Uterus (tissue), 2 donors: ENCODE measurements around the gene RFPL4A.

Experiments used
- POLR2A ChIP-seq, 2 donors: fragments of 450-650 bp; IDR thresholded peaks; one replicate each; pipeline ENCODE4 v1.6.1; 2016; ENCODE audit warnings: antibody characterized with exemption in 2 of 2, mild to moderate bottlenecking in 1 of 2, moderate library complexity in 1 of 2
- TF ChIP-seq, protein P1 (sequence below), 4 experiments: fragments of 200-600 bp in 2 of 4; fragments of 450-650 bp in 2 of 4; sonication (generic) in 2 of 4; IDR thresholded peaks; one replicate each; pipeline ENCODE4 v1.5.1; 2016 to 2019; ENCODE audit warnings: antibody characterized with exemption in 4 of 4, mild to moderate bottlenecking in 2 of 4, moderate library complexity in 1 of 4

DNA sequence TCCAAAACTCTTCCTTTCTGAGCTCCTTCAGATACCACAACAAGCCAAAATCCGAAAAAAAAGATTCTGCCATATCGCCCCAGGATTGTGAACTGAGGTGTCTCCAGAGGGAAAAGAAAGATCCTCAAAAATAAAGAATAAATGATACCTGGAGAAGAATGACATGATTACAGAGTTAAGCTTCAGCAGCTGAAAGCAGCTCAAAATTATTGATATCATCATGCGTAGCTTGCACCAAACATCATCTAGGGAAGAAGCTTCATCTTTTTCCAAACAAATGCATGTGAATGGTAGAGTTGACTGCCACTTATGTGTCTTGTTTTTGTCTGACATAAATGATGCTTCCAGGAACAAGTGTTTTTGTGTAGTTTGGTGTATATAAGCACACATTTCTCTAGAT is 20.6 kb upstream of the RFPL4A start, which contains the start of gene NLRP9:
- TF ChIP-seq, protein P1, sequence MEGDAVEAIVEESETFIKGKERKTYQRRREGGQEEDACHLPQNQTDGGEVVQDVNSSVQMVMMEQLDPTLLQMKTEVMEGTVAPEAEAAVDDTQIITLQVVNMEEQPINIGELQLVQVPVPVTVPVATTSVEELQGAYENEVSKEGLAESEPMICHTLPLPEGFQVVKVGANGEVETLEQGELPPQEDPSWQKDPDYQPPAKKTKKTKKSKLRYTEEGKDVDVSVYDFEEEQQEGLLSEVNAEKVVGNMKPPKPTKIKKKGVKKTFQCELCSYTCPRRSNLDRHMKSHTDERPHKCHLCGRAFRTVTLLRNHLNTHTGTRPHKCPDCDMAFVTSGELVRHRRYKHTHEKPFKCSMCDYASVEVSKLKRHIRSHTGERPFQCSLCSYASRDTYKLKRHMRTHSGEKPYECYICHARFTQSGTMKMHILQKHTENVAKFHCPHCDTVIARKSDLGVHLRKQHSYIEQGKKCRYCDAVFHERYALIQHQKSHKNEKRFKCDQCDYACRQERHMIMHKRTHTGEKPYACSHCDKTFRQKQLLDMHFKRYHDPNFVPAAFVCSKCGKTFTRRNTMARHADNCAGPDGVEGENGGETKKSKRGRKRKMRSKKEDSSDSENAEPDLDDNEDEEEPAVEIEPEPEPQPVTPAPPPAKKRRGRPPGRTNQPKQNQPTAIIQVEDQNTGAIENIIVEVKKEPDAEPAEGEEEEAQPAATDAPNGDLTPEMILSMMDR (IDR thresholded peaks at IDR 0.05) = no peak
- TF ChIP-seq POLR2A (IDR thresholded peaks at IDR 0.05) = no peak
